AG04450 (cell line): ENCODE results near the gene AKAP6. TPM values are rescaled to one million over a fixed set of nuclear protein-coding genes. Genes with fewer than 3 reads are reported as not detected.

Source experiments
- CTCF ChIA-PET: fragments of 300-600, 350-600 bp; formaldehyde crosslinking; extraction: SDS; loops from one replicate; lab custom pipeline; 2022; ENCODE audit warnings: antibody characterized with exemption, inconsistent platforms; lab: Charles Lee
- POLR2A ChIA-PET: fragments of 350-600 bp; formaldehyde crosslinking; extraction: SDS; loops from one replicate; lab custom pipeline; 2021; ENCODE audit warnings: antibody characterized with exemption, inconsistent platforms; lab: Yijun Ruan, JAX
- DNase-seq: peaks from one replicate; pipeline ENCODE4 v3.0.0-alpha.2; 2011; ENCODE audit warnings: low read depth, low spot score
- H3K27ac ChIP-seq: one replicate; pipeline ENCODE4 v1.5.1; 2012; ENCODE audit warnings: low read depth, low read length, control low read depth
- H3K27me3 ChIP-seq: one replicate; pipeline ENCODE4 v1.6.0; 2012; ENCODE audit warnings: low read length; ENCODE audit not compliant: control insufficient read depth, insufficient read depth
- H3K4me3 ChIP-seq: 2 replicates; pipeline ENCODE4 v1.5.1; 2011; ENCODE audit warnings: mild to moderate bottlenecking, low read depth, low read length, control low read depth
- H3K9me3 ChIP-seq: 2 replicates; pipeline ENCODE4 v1.5.1; 2012; ENCODE audit warnings: low read length; ENCODE audit not compliant: control insufficient read depth, insufficient read depth
- CTCF ChIP-seq: IDR thresholded peaks from 2 replicates; pipeline ENCODE4 v1.5.1; 2011; ENCODE audit warnings: low read depth, low read length, control low read depth, inconsistent platforms
- polyA plus RNA-seq: library from polyadenylated mRNA; depleted of rRNA; stranded (reverse); fragments of >200 nt; gene quantifications from 2 replicates; pipeline ENCODE4 v1.2.3, GENCODE V29; 2011

AKAP6 gene
- polyA plus RNA-seq, 1 experiment, result 0.78 TPM

- DNase-seq, result no peak
- ChIA-PET POLR2A (no interaction called here), CTCF (no interaction called here)
- Histone ChIP-seq H3K9me3 (no peaks in the 10 kb centered on the region; the same call in 1 of the 2 replicates), H3K27me3 (no peaks in the 10 kb centered on the region), H3K4me3 (no peak overlapping the region), H3K27ac (no peak overlapping the region)
- TF ChIP-seq CTCF, result no peak
Observed at GRCh38 chr14:32675433-32675832, 346.3 kb downstream of the AKAP6 start.

GRCh38 chr14:32677129-32677780 is 348.2 kb downstream of the AKAP6 start:
- DNase-seq, result no peak
- ChIA-PET CTCF (no interaction called here), POLR2A (no interaction called here)
- Histone ChIP-seq H3K27ac (no peak overlapping the region), H3K27me3 (no peaks in the 10 kb centered on the region), H3K4me3 (no peak overlapping the region), H3K9me3 (no peaks in the 10 kb centered on the region; the same call in 1 of the 2 replicates)
- no peak for TF ChIP-seq CTCF

GRCh38 chr14:32678088-32678487 is 349.0 kb downstream of the AKAP6 start:
- H3K27ac ChIP-seq, result no peak overlapping the region
- no peak for TF ChIP-seq CTCF
- no peaks in the 10 kb centered on the region for H3K27me3 ChIP-seq
- H3K4me3 ChIP-seq, result no peak overlapping the region
- CTCF ChIA-PET, result no interaction called here
- POLR2A ChIA-PET, result no interaction called here
- DNase-seq, result no peak
- H3K9me3 ChIP-seq, result no peaks in the 10 kb centered on the region

GRCh38 chr14:32679927-32680612 is 351.0 kb downstream of the AKAP6 start:
- Histone ChIP-seq H3K4me3 (no peak overlapping the region), H3K9me3 (no peaks in the 10 kb centered on the region), H3K27me3 (no peaks in the 10 kb centered on the region), H3K27ac (no peak overlapping the region)
- ChIA-PET POLR2A (no interaction called here), CTCF (interaction anchor here (1.3 kb wide), 1 partner anchor 92 kb away, joined by 3 read pairs; no protein-coding TSS in a partner anchor)
- no peak for TF ChIP-seq CTCF
- no peak for DNase-seq

- Histone ChIP-seq H3K4me3 (no peak overlapping the region), H3K27ac (no peak overlapping the region), H3K9me3 (no peaks in the 10 kb centered on the region), H3K27me3 (no peaks in the 10 kb centered on the region)
- ChIA-PET CTCF (no interaction called here), POLR2A (no interaction called here)
- no peak for TF ChIP-seq CTCF
- no peak for DNase-seq
Observed at GRCh38 chr14:32681598-32681997, 352.5 kb downstream of the AKAP6 start.
